ENCODE results near the gene IRF2BPL.
"Not testable (repeated sequence)": the region's sequence is repeated elsewhere in the genome, so short reads cannot be mapped to it uniquely, and the experiment has no call there.

- TF ChIP-seq POLR2A, CTCF (IDR thresholded peaks at IDR 0.05): not testable (repeated sequence)
Measured at GRCh38 chr14:77021424-77021823, 7.1 kb downstream of the IRF2BPL start.

Measured in transverse colon (tissue), 3 donors.